Neutrophil (primary cell): Measurements from ENCODE around the gene BSPRY.

Source experiments
- H3K27ac ChIP-seq: fragments of 200-600 bp; sonication (generic); 2 replicates; pipeline ENCODE4 v1.5.1; 2016; ENCODE audit warnings: mild to moderate bottlenecking, moderate library complexity
- H3K27me3 ChIP-seq: fragments of 200-600 bp; sonication (generic); 2 replicates; pipeline ENCODE4 v1.6.0; 2016; ENCODE audit warnings: mild to moderate bottlenecking
- H3K36me3 ChIP-seq: fragments of 200-600 bp; sonication (generic); 2 replicates; pipeline ENCODE4 v1.5.1; 2017
- H3K4me1 ChIP-seq, 2 experiments: fragments of 200-600 bp in 1 of 2; sonication (generic) in 1 of 2; 1 replicate in 1 of 2; 2 replicates in 1 of 2; pipeline versions ENCODE4 v1.5.1 to v1.6.1; 2013 to 2016; ENCODE audit warnings: low read depth in 1 of 2, low read length in 1 of 2, mild to moderate bottlenecking in 1 of 2, moderate library complexity in 1 of 2; ENCODE audit not compliant: control insufficient read depth in 1 of 2, insufficient read depth in 1 of 2
- H3K4me3 ChIP-seq, 2 experiments: fragments of 200-600 bp in 1 of 2; sonication (generic) in 1 of 2; 1 replicate in 1 of 2; 2 replicates in 1 of 2; pipeline ENCODE4 v1.5.1; 2013 to 2016; ENCODE audit warnings: low read depth in 1 of 2, low read length in 1 of 2, mild to moderate bottlenecking in 1 of 2, moderate library complexity in 1 of 2
- H3K9me3 ChIP-seq: fragments of 200-600 bp; sonication (generic); 2 replicates; pipeline ENCODE4 v1.5.1; 2016
- TF ChIP-seq, protein P1 (sequence below): fragments of 200-600 bp; sonication (generic); IDR thresholded peaks from 2 replicates; pipeline ENCODE4 v1.5.1; 2016; ENCODE audit warnings: antibody characterized with exemption

The BSPRY gene

DNA sequence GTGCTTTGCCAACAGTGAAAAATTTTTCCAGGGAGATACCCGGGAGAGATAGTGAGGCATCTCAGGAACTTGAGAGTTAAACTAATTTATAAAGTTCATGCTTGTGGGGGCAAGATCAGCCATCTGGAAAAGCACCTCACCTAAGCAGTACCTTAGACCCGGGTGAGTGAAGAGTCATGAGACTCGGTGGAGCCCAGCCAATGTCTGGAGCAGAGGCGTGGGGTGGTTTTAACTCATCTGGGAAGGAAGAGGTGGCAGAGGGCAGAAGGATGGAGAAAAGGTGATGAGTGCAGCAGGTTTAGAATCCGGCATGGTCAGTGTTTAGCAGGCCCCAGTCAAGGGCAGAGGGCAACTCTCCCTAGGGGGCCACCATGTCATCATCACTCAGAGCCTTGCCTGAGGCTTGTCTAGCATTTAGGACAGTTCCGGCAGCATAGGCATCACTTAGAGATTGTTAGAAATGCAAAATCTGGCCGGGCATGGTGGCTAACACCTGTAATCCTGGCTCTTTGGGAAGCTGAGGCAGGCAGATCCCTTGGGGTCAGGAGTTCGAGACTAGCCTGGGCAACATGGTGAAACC is 41.9 kb upstream of the BSPRY start:
- Histone ChIP-seq H3K27ac (no peak overlapping the region), H3K27me3 (no peaks in the 10 kb centered on the region), H3K9me3 (no peaks in the 10 kb centered on the region), H3K4me1 (no peaks in the 10 kb centered on the region), H3K4me3 (no peak overlapping the region), H3K36me3 (no peaks in the 10 kb centered on the region)
- TF ChIP-seq, protein P1, sequence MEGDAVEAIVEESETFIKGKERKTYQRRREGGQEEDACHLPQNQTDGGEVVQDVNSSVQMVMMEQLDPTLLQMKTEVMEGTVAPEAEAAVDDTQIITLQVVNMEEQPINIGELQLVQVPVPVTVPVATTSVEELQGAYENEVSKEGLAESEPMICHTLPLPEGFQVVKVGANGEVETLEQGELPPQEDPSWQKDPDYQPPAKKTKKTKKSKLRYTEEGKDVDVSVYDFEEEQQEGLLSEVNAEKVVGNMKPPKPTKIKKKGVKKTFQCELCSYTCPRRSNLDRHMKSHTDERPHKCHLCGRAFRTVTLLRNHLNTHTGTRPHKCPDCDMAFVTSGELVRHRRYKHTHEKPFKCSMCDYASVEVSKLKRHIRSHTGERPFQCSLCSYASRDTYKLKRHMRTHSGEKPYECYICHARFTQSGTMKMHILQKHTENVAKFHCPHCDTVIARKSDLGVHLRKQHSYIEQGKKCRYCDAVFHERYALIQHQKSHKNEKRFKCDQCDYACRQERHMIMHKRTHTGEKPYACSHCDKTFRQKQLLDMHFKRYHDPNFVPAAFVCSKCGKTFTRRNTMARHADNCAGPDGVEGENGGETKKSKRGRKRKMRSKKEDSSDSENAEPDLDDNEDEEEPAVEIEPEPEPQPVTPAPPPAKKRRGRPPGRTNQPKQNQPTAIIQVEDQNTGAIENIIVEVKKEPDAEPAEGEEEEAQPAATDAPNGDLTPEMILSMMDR, result no peak

DNA sequence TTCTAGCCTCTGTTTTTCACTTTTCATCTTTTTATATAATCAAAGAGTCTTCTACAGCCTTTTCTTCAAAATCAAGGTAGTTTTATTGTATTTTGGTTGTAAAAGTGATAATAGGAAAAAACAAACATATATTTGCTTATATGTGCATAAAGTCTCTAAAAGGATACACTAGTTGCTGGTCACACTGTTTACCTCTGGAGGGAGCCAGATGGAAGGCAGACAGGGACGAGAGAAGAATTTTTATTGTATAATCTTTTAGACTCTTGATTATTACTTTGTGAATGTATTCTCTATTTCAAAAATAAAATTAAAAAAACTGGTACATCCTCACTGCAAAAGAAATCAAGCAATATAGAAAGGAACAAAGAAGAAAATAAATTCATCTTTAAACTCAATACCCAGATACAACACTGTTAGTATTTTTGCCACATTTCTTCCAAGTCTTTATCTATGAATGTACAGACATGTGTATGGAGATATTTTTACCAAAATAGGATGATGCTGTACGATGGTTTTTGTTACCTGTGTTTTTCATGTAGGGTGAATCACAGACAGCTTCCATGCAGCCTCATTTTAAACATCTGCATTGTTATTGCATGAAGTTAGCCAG is 40.0 kb upstream of the BSPRY start:
- H3K4me3 ChIP-seq, result no peak overlapping the region
- no peaks in the 10 kb centered on the region for H3K36me3 ChIP-seq
- TF ChIP-seq, protein P1, result no peak
- no peaks in the 10 kb centered on the region for H3K9me3 ChIP-seq
- no peak overlapping the region for H3K27ac ChIP-seq
- no peaks in the 10 kb centered on the region for H3K27me3 ChIP-seq
- H3K4me1 ChIP-seq, result no peaks in the 10 kb centered on the region

DNA sequence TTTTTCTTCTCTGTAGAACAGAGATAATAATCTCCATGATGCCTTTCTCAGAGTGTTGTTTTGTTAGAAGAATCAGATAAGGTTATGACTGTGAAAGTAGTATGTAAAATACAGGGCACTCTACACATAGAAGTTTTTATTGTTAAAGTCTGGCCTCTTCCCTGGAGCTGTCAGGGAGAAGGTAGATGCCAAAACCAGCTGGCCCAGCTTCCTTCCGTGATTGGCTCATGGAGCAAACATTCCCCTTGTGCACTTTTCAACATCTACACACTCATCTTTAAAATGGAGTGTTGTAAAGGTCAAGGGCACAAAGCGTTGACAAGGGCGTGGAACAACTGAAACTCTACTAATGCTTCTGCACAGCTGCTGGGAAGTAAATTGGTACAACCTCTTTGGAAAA is 38.8 kb upstream of the BSPRY start:
- H3K9me3 ChIP-seq, result no peaks in the 10 kb centered on the region
- no peaks in the 10 kb centered on the region for H3K36me3 ChIP-seq
- H3K4me3 ChIP-seq, result no peak overlapping the region
- H3K27me3 ChIP-seq, result no peaks in the 10 kb centered on the region
- H3K27ac ChIP-seq, result no peak overlapping the region
- H3K4me1 ChIP-seq, result no peaks in the 10 kb centered on the region
- TF ChIP-seq, protein P1, result no peak

DNA sequence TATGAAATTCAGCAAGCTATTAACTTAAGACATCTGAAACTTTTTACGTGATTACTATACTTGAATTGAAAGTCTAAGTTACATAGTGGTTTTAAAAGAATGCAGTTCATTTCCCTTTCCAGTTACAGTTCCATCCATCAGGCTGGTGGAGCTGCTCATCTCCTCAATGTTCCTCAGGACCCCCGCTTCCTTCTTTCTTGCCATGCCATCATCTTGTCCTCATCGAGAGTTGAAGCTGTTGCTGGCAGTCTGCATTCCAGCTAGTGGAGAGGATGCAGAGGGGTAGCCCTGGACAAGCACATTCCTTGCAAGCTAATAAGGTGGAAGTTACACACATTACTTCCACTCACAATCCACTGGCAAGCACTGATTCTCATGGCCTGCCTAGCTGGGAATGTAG is 37.4 kb upstream of the BSPRY start:
- no peak overlapping the region for H3K27ac ChIP-seq
- H3K9me3 ChIP-seq, result no peaks in the 10 kb centered on the region
- no peaks in the 10 kb centered on the region for H3K36me3 ChIP-seq
- TF ChIP-seq, protein P1, result no peak
- no peaks in the 10 kb centered on the region for H3K27me3 ChIP-seq
- H3K4me1 ChIP-seq, result no peaks in the 10 kb centered on the region
- no peak overlapping the region for H3K4me3 ChIP-seq

DNA sequence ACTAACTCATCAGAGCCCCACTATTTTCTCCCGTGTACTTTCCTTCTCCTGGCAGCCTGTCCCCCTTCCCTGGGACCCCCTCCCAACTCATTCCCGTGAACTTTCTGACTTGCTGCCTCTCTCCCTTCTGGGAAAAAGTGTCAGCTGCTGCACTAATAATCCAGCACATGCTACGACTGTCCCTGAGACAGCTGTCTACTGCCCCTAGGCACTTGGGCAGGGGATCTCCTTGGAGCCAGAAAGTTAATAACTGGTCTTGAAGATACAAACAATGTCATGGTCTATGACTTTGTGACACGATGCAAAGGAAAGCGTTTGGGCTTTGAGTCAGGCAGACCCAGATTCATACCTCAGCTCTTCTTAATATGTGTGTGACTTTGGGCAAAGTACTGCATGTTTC is 36.1 kb upstream of the BSPRY start:
- TF ChIP-seq, protein P1, result no peak
- H3K9me3 ChIP-seq, result no peaks in the 10 kb centered on the region

More for the DNA sequence above, 36.1 kb upstream of the BSPRY start:
- H3K4me1 ChIP-seq, result no peaks in the 10 kb centered on the region
- H3K4me3 ChIP-seq, result no peak overlapping the region
- no peak overlapping the region for H3K27ac ChIP-seq
- no peaks in the 10 kb centered on the region for H3K27me3 ChIP-seq
- no peaks in the 10 kb centered on the region for H3K36me3 ChIP-seq
